MM.1S (cell line): Measurements from ENCODE around the gene CCNG1.

Source experiments
- CTCF ChIP-seq: fragments of 300-600 bp; sonication (generic); IDR thresholded peaks from 2 replicates; pipeline ENCODE4 v1.5.1; 2016; ENCODE audit warnings: antibody characterized with exemption, low read length, mixed read lengths
- EZH2 ChIP-seq: fragments of 300-600 bp; sonication (generic); optimal IDR thresholded peaks from 2 replicates; pipeline ENCODE3; 2017; ENCODE audit warnings: low read depth, mild to moderate bottlenecking, antibody characterized with exemption, low read length, mixed read lengths
- EZH2phosphoT487 ChIP-seq: fragments of 300-600 bp; sonication (generic); IDR thresholded peaks from 2 replicates; pipeline ENCODE4 v1.6.1; 2018; ENCODE audit warnings: antibody characterized with exemption, low read length

DNA sequence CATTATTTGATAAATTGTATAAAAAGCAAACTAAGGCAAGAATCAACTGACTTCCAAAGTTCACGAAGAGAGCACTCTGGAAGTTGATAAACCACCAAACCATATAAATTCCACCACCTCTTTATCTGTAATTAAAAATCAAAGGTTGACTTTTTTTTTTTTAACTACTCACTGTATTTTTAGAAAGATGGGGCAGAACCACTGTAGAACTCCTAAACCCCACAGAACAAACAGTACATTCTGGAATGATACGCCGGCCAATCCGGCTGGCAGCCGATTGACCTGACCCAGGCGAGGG is 435 bp upstream of the CCNG1 start:
- TF ChIP-seq EZH2 (no peak), CTCF (no peak), EZH2phosphoT487 (no peak)
